HepG2 (cell line): ENCODE measurements around the gene ZNF185.

Source experiments
- ARNTL ChIP-seq: sonication (generic); formaldehyde crosslinking; IDR thresholded peaks from 2 replicates; pipeline ENCODE4 v1.4.0; 2020; ENCODE audit warnings: mild to moderate bottlenecking, missing genetic modification reagents
- CEBPZ ChIP-seq: IDR thresholded peaks from 2 replicates; pipeline ENCODE4 v1.6.1; 2012; ENCODE audit warnings: low read length, improper control_type of control experiment
- HNRNPH1 ChIP-seq: fragments of 200-400 bp; formaldehyde crosslinking; optimal IDR thresholded peaks from 2 replicates; pipeline ENCODE3; 2017; ENCODE audit warnings: mild to moderate bottlenecking, low read depth, low read length
- JUND ChIP-seq: sonication (generic); formaldehyde crosslinking; IDR thresholded peaks from 2 replicates; pipeline ENCODE4 v1.8.0; 2022; ENCODE audit warnings: mild to moderate bottlenecking, missing genetic modification reagents
- KAT2B ChIP-seq: fragments of 150-350 bp; IDR thresholded peaks from 2 replicates; pipeline ENCODE4 v1.6.1; 2014; ENCODE audit warnings: low read depth, low read length, borderline replicate concordance
- ZNF101 ChIP-seq: sonication (generic); formaldehyde crosslinking; IDR thresholded peaks from 2 replicates; pipeline ENCODE4 v1.4.0; 2020; ENCODE audit warnings: mild to moderate bottlenecking, low read depth, missing genetic modification reagents, borderline replicate concordance
- ZNF841 ChIP-seq: sonication (generic); formaldehyde crosslinking; IDR thresholded peaks from 2 replicates; pipeline ENCODE4 v1.8.1; 2023; ENCODE audit warnings: missing genetic modification reagents, borderline replicate concordance

GRCh38 chrX:152850465-152850864 is 47.4 kb upstream of the ZNF185 start:
- no peak for TF ChIP-seq ZNF841 (CRISPR knock-in tag)
- TF ChIP-seq JUND (CRISPR knock-in tag): no peak
- no peak for TF ChIP-seq KAT2B
- TF ChIP-seq ARNTL (CRISPR knock-in tag): no peak
- TF ChIP-seq CEBPZ: no peak
- TF ChIP-seq HNRNPH1: no peak
- no peak for TF ChIP-seq ZNF101
